Aorta (tissue), 5 donors: Measurements from ENCODE around the gene COA5. TPM values are rescaled to one million over a fixed set of nuclear protein-coding genes. Genes with fewer than 3 reads are reported as not detected.
A peak's percentile ranks its signal among the peaks of the same experiment; 100 is the strongest.

Experiments
- ATAC-seq: fragments of 200-7000 bp; cut with Tn5 transposase; one replicate; pipeline ENCODE4 v1.9.1; 2022; ENCODE audit warnings: moderate library complexity; ENCODE audit not compliant: low FRiP score
- DNase-seq, 2 donors: peaks; one replicate each; pipeline ENCODE4 v3.0.0-alpha.2; 2020
- H3K27ac ChIP-seq, 2 donors: one replicate each; pipeline ENCODE4 v1.5.1; 2013; ENCODE audit warnings: low read length in 2 of 2, mild to moderate bottlenecking in 2 of 2, moderate library complexity in 2 of 2, control low read depth in 1 of 2, inconsistent platforms in 1 of 2, low read depth in 1 of 2
- H3K27me3 ChIP-seq, 2 donors: one replicate each; pipeline ENCODE4 v1.6.1; 2013; ENCODE audit warnings: control low read depth in 1 of 2, low read length in 1 of 2, mild to moderate bottlenecking in 1 of 2, moderate library complexity in 1 of 2; ENCODE audit not compliant: insufficient read depth in 2 of 2, control insufficient read depth in 1 of 2
- H3K36me3 ChIP-seq, 2 donors: one replicate each; pipeline ENCODE4 v1.6.1; 2013; ENCODE audit warnings: control low read depth in 1 of 2, low read length in 1 of 2, mild to moderate bottlenecking in 1 of 2; ENCODE audit not compliant: insufficient read depth in 2 of 2, control insufficient read depth in 1 of 2
- H3K4me1 ChIP-seq, 2 donors: one replicate each; pipeline ENCODE4 v1.6.1; 2013; ENCODE audit warnings: low read length in 2 of 2, control low read depth in 1 of 2, mild to moderate bottlenecking in 1 of 2, moderate library complexity in 1 of 2; ENCODE audit not compliant: insufficient read depth in 2 of 2, control insufficient read depth in 1 of 2
- H3K4me3 ChIP-seq, 2 donors: one replicate each; pipeline ENCODE4 v1.5.1; 2013; ENCODE audit warnings: low read length in 2 of 2, control low read depth in 1 of 2, mild to moderate bottlenecking in 1 of 2
- H3K9me3 ChIP-seq: one replicate; pipeline ENCODE4 v1.6.1; 2013; ENCODE audit warnings: mild to moderate bottlenecking, low read length; ENCODE audit not compliant: control insufficient read depth
- WGBS, 2 donors: extraction: QIAGEN DNeasy Blood & Tissue Kit; methylation state at CpG; one replicate each; pipeline ENCODE4 v1.1.7; 2013; 5-methylcytosine and 5-hydroxymethylcytosine counted together
- intact Hi-C, 2 donors: fragments of 100-400 bp; cut with DNase I; formaldehyde crosslinking; loops; one replicate each; pipeline versions ENCODE4 v1.14.2 to v1.15.0; 2022
- polyA plus RNA-seq, 2 donors: library from polyadenylated mRNA; stranded (reverse); fragments of 200-250 nt; gene quantifications; one replicate each; pipeline ENCODE4 v1.2.3, GENCODE V29; 2013
- total RNA-seq, 2 donors: library from RNA; stranded (reverse); fragmentation: NEBNext Ultra II Directional; extraction: Animal tissue kit (Norgen Biotek cat#: 25700); gene quantifications; one replicate each; pipeline ENCODE4 v1.2.1, GENCODE V29; 2021
- donor health status: healthy with polysubstance abuse.
- donor health status: Bipolar disorder and iron deficiency.
- donor health status: DM: no; HTN: no; CAD: no.
- donor health status: DM: no; HTN: no; CAD: no.
- donor health status: DM: yes; HTN: yes; CAD: no.

COA5 gene
- total and polyA plus RNA-seq, 4 donors: 18.1 to 60.3 (median 37.3) TPM

DNA sequence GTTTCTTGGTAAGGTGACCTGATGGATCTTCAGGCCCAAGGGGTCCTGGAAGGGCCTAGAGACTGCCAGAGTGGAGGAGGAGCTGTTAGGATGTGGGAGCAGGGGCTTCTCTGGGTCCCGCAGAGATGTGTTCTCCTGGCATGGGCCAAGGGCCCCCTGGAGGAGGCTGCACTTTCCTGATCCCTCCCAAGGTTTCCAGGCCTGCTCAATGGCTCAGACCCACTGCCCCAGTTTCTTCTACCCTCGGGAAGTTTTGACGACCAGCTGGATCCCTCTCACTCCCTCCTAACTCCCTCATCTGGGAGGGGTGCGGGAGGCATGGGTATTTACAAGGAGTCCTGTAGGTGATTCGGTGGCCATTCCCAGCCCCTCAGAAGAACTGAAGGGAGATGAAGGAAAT lies 36.1 kb downstream of the COA5 start:
- Histone ChIP-seq H3K27ac (no peak overlapping the region), H3K27me3 (no peaks in the 10 kb centered on the region), H3K4me1 (no peaks in the 10 kb centered on the region), H3K4me3 (no peak overlapping the region), H3K36me3 (peaks cover 0 to 8% of the 10 kb centered on the region in 2 donors), H3K9me3 (no peaks in the 10 kb centered on the region)
- no peak for ATAC-seq
- intact Hi-C loops: no loop called here
- WGBS, 2 donors: 74 to 82% methylated on average over 5 of the region's 5 CpGs
- DNase-seq: no peak

DNA sequence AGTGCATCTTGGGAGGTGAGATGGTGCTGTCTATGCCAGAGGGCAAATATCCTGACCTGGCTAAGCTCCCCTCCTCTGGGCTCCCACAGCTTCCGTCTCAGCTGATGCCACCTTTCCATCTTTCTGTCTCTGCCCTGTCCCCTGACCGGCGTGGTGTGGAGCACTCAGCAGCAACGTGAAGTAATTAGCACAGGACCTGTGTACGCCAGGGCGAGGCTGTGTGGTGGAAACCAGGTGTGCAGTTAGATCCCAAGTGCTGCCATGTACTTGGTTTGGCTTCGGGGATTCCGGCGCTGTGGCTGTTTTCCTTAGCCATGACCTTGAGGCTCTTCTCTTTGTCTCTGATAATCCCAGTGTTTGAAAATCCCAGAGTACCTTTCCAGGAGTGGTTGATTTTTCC lies 36.5 kb downstream of the COA5 start:
- WGBS, 2 donors: 92 to 94% methylated on average over 9 of the region's 9 CpGs
- ATAC-seq: no peak
- no peak overlapping the region for H3K27ac ChIP-seq
- no peak for DNase-seq
- no peaks in the 10 kb centered on the region for H3K9me3 ChIP-seq
- H3K27me3 ChIP-seq: no peaks in the 10 kb centered on the region
- intact Hi-C loops: no loop called here
- H3K4me3 ChIP-seq: no peak overlapping the region
- peaks cover 0 to 4% of the 10 kb centered on the region in 2 donors for H3K36me3 ChIP-seq
- no peaks in the 10 kb centered on the region for H3K4me1 ChIP-seq

DNA sequence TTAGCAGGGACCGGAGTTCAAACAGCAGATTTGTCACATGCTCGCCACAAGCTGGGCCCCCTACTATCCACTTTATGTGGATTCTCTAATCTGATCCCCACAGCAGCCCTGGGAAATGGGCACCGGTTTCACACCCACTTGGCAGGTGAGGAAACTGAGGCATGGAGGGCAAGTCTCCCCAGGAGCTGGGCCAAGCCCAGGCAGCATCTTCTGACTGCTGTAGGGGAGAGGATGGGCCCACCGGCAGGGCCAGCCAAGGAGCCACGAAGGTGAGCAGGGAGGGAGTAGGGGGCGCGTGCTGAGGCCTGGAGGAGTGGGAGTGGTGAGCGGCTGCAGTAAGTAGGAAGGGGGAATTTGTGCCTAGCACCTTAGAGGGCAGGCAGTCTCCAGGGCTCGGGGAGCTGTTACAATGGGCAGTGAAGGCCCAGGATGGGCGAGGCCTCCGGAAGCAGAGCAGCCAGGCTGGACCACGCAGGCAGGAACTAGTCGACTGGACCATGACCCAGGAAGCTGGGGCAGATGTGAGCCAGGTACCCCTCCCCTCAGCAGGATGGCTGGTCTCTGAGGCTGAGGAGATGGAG lies 37.1 kb downstream of the COA5 start:
- Histone ChIP-seq H3K4me1 (no peaks in the 10 kb centered on the region), H3K27ac (no peak overlapping the region), H3K36me3 (peaks cover 0 to 6% of the 10 kb centered on the region in 2 donors), H3K4me3 (no peak overlapping the region), H3K9me3 (no peaks in the 10 kb centered on the region), H3K27me3 (no peaks in the 10 kb centered on the region)
- 93 to 94% methylated on average over 13 of the region's 13 CpGs for WGBS, 2 donors
- DNase-seq (no peak), ATAC-seq (no peak)
- intact Hi-C loops: no loop called here

DNA sequence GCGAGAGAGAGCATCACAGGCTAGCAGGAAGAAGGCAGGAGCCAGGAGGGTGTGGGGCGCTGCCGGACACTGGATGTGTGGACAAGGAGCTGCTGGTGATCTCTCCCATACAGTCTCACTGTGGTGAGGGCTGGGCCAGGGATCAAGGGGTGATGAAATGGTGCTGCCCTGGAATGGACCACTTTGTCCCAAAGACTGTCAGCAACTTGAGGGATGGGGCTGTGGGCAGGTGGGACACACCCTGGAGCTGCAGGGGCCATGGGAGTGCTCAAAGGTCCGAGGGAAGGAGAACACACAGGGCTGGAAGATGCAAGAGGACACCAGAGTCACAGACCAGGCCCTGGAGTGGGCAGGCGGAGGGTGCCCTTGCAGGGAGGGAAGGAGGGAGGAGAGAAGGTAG lies 38.0 kb downstream of the COA5 start:
- 91% methylated on average over 5 of the region's 5 CpGs for WGBS, 2 donors
- H3K27me3 ChIP-seq: no peaks in the 10 kb centered on the region
- intact Hi-C loops: no loop called here
- no peaks in the 10 kb centered on the region for H3K9me3 ChIP-seq
- H3K36me3 ChIP-seq: peaks cover 0 to 6% of the 10 kb centered on the region in 2 donors
- no peak overlapping the region for H3K27ac ChIP-seq
- H3K4me1 ChIP-seq: no peaks in the 10 kb centered on the region
- no peak for ATAC-seq
- DNase-seq: no peak
- no peak overlapping the region for H3K4me3 ChIP-seq

DNA sequence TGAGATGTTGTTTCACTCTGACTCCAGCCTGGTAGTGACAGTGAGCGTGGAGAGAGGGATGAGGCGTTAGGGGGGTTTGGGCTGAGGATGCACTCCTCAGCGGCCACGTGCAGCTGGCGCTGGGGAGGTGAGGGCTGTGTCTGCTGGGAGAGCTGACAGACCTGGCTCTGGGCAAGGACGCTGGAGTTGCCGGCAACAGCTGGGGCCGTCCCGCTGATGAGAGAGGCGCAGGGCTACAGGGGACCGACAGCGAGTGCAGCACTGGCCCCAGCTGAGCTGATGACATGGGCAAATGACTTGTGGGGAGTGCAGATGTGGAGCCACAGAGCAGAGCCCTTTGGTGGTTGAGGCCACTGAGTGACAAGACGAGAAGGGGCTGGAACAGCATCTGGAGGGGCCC lies 38.4 kb downstream of the COA5 start:
- no peak for ATAC-seq
- intact Hi-C loops: no loop called here
- 93 to 94% methylated on average over 13 of the region's 13 CpGs for WGBS, 2 donors

DNA sequence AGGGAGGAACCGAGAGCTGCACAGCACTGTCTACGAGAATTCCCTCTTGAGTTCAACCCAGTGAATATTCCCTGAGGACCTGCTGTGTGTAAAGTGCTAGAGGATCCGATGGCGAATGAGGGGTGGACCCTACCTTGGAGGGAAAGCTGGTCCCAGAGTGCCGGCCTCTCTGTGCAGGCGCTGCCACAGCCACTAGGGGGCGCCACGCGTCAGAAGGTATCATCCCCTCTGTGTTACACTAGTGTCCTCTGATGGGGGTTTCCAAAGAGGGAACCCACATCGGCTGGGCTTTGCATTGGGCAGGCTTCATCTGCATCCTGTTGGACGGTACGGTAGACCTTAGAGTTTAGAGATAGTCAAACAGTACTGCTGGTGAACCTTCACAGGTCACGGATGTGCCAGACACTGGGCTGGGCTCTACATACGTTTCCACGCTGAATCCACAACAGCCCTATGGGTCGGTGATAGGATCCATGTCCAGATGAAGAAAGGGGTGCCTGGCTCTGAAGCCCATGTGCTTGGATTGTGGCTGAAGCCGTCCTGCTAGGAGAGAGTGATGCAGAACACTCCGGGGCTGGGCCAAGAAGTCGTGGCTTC lies 39.0 kb downstream of the COA5 start:
- WGBS, 2 donors: 65 to 69% methylated on average over 19 of the region's 19 CpGs
- H3K27ac ChIP-seq: no peak overlapping the region
- peaks cover 0 to 6% of the 10 kb centered on the region in 2 donors for H3K36me3 ChIP-seq
- H3K4me3 ChIP-seq: no peak overlapping the region
- intact Hi-C loops: no loop called here
- H3K9me3 ChIP-seq: no peaks in the 10 kb centered on the region
- DNase-seq (peak in 1 of 2 donors; percentile 87), ATAC-seq (no peak)
- H3K4me1 ChIP-seq: no peaks in the 10 kb centered on the region
- H3K27me3 ChIP-seq: no peaks in the 10 kb centered on the region

More for the DNA sequence above, 38.4 kb downstream of the COA5 start:
- H3K9me3 ChIP-seq: no peaks in the 10 kb centered on the region
- DNase-seq: no peak
- no peaks in the 10 kb centered on the region for H3K4me1 ChIP-seq
- no peak overlapping the region for H3K4me3 ChIP-seq
- H3K36me3 ChIP-seq: peaks cover 0 to 6% of the 10 kb centered on the region in 2 donors
- H3K27me3 ChIP-seq: no peaks in the 10 kb centered on the region
- H3K27ac ChIP-seq: no peak overlapping the region

GRCh38 chr2:98568161-98568956 lies 40.0 kb downstream of the COA5 start:
- intact Hi-C loops: no loop called here
- DNase-seq: no peak
- no peaks in the 10 kb centered on the region for H3K27me3 ChIP-seq
- H3K4me3 ChIP-seq: no peak overlapping the region
- no peak for ATAC-seq
- no peaks in the 10 kb centered on the region for H3K4me1 ChIP-seq
- H3K9me3 ChIP-seq: no peaks in the 10 kb centered on the region
- 93 to 94% methylated on average over 11 of the region's 11 CpGs for WGBS, 2 donors
- no peak overlapping the region for H3K27ac ChIP-seq
- peaks cover 0 to 5% of the 10 kb centered on the region in 2 donors for H3K36me3 ChIP-seq

GRCh38 chr2:98565941-98566340 lies 42.4 kb downstream of the COA5 start:
- no peak overlapping the region for H3K27ac ChIP-seq
- WGBS, 2 donors: 95% methylated on average over 19 of the region's 19 CpGs
- intact Hi-C loops: no loop called here
- H3K36me3 ChIP-seq: peaks cover 0 to 4% of the 10 kb centered on the region in 2 donors
- no peak for DNase-seq
- no peak overlapping the region for H3K4me3 ChIP-seq
- no peaks in the 10 kb centered on the region for H3K27me3 ChIP-seq
- H3K4me1 ChIP-seq: no peaks in the 10 kb centered on the region
- ATAC-seq: no peak
- H3K9me3 ChIP-seq: no peaks in the 10 kb centered on the region
